WERI-Rb-1 (cell line): ENCODE measurements around the gene PTPN14.
A peak's percentile ranks its signal among the peaks of the same experiment; 100 is the strongest.

Source experiments
- DNase-seq: peaks from one replicate; pipeline ENCODE4 v3.0.0-alpha.2; 2020
- H3K27ac ChIP-seq: fragments of 250-450 bp; sonication (Bioruptor Pico); 2 replicates; pipeline ENCODE4 v1.5.1; 2020; ENCODE audit warnings: mild to moderate bottlenecking, moderate library complexity
- H3K27me3 ChIP-seq: fragments of 250-450 bp; sonication (Bioruptor Pico); 2 replicates; pipeline ENCODE4 v1.5.1; 2021; ENCODE audit warnings: mild to moderate bottlenecking, low read depth, moderate library complexity; ENCODE audit not compliant: insufficient read depth, severe bottlenecking
- H3K36me3 ChIP-seq: fragments of 250-450 bp; sonication (Bioruptor Pico); 2 replicates; pipeline ENCODE4 v1.5.1; 2020; ENCODE audit warnings: mild to moderate bottlenecking, moderate library complexity
- H3K4me3 ChIP-seq: 2 replicates; pipeline ENCODE4 v1.5.1; 2011; ENCODE audit warnings: low read depth, mild to moderate bottlenecking, control low read depth, low read length
- H3K9me3 ChIP-seq: fragments of 250-450 bp; sonication (Bioruptor Pico); 2 replicates; pipeline ENCODE4 v1.5.1; 2021; ENCODE audit warnings: mild to moderate bottlenecking, moderate library complexity; ENCODE audit not compliant: severe bottlenecking
- TF ChIP-seq, protein P1 (sequence below): IDR thresholded peaks from 2 replicates; pipeline ENCODE4 v1.5.1; 2011; ENCODE audit warnings: low read depth, mild to moderate bottlenecking, control low read depth, inconsistent platforms, low read length

Gene PTPN14

DNA sequence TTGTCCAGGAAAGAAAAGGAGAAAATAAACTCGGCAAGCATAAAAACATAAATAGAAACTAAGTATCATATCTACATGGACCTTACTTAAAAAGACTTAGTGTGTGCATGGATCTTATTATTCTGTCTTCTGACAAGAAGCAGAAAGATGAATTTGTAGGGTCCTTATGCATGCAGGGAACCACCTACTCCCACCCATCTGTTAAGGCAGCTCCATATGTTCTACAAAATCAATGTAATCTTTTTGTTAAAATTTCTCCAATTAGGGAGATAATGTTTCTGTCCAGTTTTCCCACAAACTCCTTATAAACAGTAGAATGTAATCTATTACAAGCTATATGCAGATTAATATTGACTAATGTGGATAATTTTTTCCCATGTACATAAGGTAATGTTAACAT lies 13.9 kb upstream of the PTPN14 start:
- no peaks in the 10 kb centered on the region for H3K36me3 ChIP-seq
- TF ChIP-seq, protein P1, sequence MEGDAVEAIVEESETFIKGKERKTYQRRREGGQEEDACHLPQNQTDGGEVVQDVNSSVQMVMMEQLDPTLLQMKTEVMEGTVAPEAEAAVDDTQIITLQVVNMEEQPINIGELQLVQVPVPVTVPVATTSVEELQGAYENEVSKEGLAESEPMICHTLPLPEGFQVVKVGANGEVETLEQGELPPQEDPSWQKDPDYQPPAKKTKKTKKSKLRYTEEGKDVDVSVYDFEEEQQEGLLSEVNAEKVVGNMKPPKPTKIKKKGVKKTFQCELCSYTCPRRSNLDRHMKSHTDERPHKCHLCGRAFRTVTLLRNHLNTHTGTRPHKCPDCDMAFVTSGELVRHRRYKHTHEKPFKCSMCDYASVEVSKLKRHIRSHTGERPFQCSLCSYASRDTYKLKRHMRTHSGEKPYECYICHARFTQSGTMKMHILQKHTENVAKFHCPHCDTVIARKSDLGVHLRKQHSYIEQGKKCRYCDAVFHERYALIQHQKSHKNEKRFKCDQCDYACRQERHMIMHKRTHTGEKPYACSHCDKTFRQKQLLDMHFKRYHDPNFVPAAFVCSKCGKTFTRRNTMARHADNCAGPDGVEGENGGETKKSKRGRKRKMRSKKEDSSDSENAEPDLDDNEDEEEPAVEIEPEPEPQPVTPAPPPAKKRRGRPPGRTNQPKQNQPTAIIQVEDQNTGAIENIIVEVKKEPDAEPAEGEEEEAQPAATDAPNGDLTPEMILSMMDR, result no peak
- H3K27me3 ChIP-seq, result peaks cover 26% of the 10 kb centered on the region
- H3K9me3 ChIP-seq, result no peaks in the 10 kb centered on the region
- no peak for DNase-seq
- no peak overlapping the region for H3K4me3 ChIP-seq
- no peak overlapping the region for H3K27ac ChIP-seq

DNA sequence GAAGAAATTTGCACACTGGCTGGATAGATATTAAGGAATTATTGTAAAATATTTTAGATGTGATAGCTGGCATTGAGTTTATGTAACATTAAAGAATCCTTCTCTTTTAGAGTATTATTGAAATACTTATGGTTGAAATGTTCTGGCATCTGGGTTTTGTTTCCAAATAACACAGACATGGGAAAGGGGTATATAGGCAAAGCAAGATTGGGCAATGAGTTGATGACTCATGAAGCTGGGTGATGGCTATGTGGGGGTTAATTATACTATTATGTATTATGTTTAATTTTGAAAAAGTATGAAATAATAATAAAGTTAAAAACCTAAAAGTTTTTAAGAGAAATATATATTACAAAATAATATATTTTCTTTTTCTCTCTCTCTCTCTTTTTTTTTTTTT lies 12.5 kb upstream of the PTPN14 start:
- H3K27ac ChIP-seq, result no peak overlapping the region
- TF ChIP-seq, protein P1, result no peak
- H3K36me3 ChIP-seq, result no peaks in the 10 kb centered on the region
- no peak overlapping the region for H3K4me3 ChIP-seq
- DNase-seq, result no peak
- peaks cover 17% of the 10 kb centered on the region for H3K27me3 ChIP-seq
- no peaks in the 10 kb centered on the region for H3K9me3 ChIP-seq

- no peak for DNase-seq
- no peak overlapping the region for H3K27ac ChIP-seq
Measured at GRCh38 chr1:214557952-214558735, 6.7 kb upstream of the PTPN14 start.

DNA sequence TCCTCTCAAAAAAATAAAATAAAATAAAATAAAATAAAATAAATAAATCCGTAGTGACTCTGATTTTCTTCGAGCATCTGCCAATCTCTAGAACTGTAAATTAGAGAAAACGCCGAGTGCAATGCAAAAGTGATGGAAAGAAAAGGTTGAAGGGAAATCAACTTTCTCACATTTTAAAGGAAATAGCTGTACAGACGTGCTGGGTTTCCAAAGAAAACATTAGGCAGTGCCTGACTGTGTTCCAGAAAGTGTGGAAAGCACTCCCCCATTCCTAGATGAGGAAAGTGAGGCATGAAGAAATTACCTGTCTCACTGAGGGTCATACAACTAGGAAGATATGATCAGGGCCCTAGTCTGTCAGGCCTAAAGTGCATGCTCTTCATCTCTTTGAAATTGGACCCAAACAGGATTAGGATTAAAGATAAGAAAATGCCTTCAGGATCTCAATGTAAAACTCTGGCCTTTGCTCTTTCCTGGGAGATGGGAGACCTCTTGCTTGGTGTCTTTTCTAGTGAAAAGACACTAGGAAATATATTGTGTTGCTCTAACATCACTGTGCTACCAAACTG lies 1.8 kb upstream of the PTPN14 start:
- H3K27me3 ChIP-seq, result peaks cover 24% of the 10 kb centered on the region
- H3K9me3 ChIP-seq, result no peaks in the 10 kb centered on the region
- H3K36me3 ChIP-seq, result no peaks in the 10 kb centered on the region
- TF ChIP-seq, protein P1, result no peak
- no peak overlapping the region for H3K27ac ChIP-seq
- no peak for DNase-seq
- no peak overlapping the region for H3K4me3 ChIP-seq

More at GRCh38 chr1:214557952-214558735, 6.7 kb upstream of the PTPN14 start:
- TF ChIP-seq, protein P1, result no peak
- no peaks in the 10 kb centered on the region for H3K9me3 ChIP-seq
- no peaks in the 10 kb centered on the region for H3K27me3 ChIP-seq
- H3K36me3 ChIP-seq, result no peaks in the 10 kb centered on the region
- no peak overlapping the region for H3K4me3 ChIP-seq

DNA sequence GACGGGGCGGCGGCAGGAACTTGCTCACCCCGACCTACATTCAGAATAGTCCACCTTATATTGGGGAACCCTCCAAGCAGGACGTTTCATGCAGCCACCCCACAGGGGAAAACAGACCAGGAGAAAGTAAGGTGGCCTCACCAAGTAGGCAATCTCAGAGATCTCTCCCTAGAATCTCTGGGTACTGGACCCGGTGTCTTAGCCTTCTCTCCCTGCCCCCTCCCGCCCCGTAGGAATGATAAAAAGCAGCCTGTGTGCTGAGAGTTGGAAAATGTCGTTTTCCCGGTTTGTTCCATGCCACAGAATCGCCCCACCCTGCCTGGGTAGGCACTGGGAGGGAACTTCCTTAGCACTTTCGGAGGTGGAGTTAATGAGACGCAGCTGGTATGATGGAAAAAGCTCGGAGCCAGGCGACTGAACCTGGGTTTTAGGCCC lies 789 bp upstream of the PTPN14 start:
- no peaks in the 10 kb centered on the region for H3K9me3 ChIP-seq
- no peak for DNase-seq
- TF ChIP-seq, protein P1, result no peak
- H3K36me3 ChIP-seq, result no peaks in the 10 kb centered on the region
- H3K27ac ChIP-seq, result no peak overlapping the region
- peak overlapping the region; percentile 68 for H3K4me3 ChIP-seq
- H3K27me3 ChIP-seq, result peaks cover 24% of the 10 kb centered on the region
